Measurements from ENCODE around the gene C9orf43.
"Not testable (repeated sequence)": the region's sequence is repeated elsewhere in the genome, so short reads cannot be mapped to it uniquely, and the experiment has no call there.

C9orf43 gene

DNA sequence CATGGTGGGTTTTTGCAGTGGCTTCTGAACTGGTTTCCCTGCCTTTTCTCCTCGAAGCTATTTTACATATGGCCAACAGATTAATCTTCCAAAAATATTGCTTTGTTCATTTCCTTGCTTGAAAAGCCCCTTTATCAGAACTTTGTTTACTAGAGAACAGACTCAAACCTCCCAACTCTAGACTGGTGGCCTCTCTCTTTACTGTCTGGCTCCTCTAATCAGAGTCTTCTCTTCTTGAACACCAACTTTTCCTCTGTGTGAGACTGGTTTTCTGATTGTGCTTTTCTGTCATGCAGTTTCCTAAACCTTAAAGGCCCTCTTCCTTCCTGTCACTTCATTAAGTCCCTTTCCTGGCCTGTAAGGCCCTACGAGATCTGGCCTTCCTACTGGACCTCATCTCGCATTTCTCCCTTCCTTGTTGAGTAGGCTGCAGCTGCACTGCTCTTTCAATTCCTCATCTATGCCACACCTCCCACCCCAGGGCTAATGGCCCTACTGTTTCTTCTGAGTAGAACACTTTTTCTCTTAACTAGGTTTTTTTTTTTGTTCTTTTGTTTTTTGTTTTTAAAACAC lies 5.7 kb downstream of the C9orf43 start:
- DNase-seq (ENCODE audit: low read depth, low spot score) = no peak

DNA sequence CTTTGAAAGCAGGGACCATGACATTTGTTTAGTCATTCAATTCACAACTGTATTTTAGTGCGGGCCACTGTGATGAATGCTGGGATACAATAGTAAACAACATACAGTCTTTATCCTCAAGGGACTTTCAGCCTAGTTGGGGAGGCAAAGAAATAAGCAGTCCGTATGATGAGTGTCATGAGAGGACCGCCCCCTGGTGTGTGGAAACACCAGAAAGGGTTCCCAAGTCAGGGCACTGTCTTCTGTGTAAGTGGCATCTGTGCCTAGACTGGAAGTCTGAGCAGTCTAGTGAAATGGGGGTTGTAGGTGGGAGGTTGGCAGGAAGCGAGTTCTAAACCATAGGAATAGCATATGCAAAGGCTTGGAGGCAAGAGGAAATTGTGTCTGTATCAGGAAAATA lies 6.8 kb downstream of the C9orf43 start:
- no peak for DNase-seq (ENCODE audit: low read depth, low spot score)

DNA sequence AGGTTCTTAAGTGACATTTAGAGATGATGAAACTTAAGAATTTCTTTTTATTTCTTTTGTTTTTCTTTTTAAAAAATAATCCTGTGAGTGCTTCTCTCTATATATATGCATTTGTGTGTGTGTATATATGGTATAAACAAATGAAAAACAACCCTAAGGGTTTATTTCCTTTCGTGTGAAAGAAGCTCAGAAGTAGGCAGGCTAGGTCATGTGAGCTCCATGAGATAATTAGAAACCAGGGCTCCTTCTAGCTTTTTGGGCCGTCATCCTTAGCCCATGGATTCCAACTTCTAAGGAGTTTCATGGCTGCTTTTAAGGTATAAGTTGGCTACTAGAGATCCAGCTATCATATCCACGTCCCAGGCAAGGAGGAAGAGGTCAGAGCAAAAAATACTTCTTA lies 11.2 kb downstream of the C9orf43 start:
- DNase-seq (ENCODE audit: low read depth, low spot score) = no peak

- no peak for DNase-seq (ENCODE audit: low read depth, low spot score)
These were observed 14.5 kb downstream of the C9orf43 start for GRCh38 chr9:113425072-113425471.

GRCh38 chr9:113426701-113427100 lies 16.2 kb downstream of the C9orf43 start:
- DNase-seq (ENCODE audit: low read depth, low spot score) = no peak

DNA sequence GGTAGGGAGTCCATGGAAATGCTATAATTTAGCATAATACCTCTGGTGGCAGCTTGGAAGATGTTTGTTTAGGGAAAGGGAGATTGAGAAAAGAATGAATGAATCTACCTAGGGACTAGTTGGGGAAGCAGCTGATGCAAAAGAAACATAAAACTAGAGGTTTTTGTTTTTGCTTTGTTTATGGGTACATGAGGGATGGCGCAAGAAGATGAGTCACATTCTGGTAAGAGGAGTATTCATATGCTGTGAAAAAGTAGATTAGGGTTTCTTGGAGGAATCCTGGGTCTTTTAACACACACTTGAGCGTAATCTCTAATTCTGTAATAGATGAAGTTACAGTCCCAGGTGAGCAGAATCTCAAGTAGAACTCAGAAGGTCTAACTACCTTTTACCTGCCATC lies 17.1 kb downstream of the C9orf43 start:
- no peak for DNase-seq (ENCODE audit: low read depth, low spot score)

DNA sequence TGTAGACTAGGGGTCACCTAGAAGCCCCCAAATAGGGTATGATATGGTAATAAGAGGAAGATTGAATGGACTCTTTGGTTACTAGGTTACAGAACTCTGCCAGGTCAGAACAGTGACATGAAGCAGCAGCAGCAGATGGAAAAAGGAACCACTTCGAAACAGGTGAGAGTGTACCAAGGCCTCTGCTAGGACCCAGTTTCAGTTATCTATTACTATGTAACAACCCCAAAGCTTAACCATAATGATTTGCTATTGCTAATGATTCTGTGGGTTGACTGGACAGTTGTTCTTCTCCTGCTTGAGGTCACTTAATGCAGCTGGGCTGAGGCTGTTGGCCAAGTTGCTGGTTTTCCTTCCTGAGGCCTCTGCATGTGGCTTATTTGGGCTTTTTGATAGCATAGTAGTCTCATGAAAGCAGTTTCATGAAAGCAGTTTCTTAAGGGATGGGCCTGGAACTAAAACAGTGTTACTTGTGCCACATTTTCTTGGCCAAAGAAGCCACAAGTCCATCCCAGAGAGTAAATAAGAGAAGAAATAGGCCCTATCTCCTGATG lies 17.6 kb downstream of the C9orf43 start:
- no peak for DNase-seq (ENCODE audit: low read depth, low spot score)

- no peak for DNase-seq (ENCODE audit: low read depth, low spot score)
These were observed 20.6 kb downstream of the C9orf43 start for GRCh38 chr9:113431191-113431590.

DNA sequence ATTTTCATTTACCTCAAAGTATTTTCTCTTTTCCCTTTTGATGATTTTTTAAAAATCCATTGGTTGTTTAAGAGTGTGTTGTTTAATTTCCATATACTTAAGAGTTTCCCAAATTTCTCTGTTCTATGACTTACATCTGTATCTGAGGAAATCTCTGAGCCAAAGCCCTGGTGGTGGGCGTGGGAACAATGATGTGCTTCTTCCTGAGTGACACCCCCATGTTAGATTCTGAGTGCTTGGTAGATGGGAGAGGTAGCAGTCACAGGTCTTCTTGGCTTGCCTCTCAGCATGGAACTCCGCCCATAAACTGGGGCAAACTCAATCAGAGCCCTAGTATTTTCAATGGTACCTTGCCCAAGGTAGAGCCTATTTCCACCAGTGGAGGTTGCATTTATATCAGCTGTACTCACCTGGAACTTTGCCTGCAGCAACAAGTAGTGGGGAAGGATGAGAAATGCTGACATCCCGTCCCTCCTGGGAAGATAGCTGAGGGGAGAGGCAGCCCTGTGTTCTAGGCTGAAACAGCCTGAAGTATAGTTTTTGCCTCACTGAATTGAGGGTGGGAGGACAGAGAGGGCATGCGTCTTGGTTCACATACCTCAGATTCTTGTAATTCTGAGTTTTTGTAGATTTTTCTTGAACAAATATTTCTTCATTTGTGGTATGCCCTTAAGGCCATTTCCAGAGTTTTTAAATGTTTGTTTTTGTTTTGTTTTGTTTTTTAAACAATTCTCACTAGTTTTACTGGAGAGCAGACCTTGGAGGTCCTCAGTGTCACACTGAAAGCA lies 26.4 kb downstream of the C9orf43 start:
- no peak for DNase-seq (ENCODE audit: low read depth, low spot score)

DNA sequence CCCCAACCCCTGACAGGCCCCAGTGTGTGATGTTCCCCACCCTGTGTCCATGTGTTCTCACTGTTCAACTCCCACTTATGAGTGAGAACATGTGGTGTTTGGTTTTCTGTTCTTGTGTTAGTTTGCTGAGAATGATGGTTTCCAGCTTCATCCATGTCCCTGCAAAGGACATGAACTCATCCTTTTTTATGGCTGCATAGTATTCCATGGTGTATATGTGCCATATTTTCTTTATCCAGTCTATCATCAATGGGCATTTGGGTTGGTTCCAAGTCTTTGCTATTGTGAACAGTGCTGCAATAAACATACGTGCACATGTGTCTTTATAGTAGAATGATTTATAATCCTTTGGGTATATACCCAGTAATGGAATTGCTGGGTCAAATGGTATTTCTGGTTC lies 27.2 kb downstream of the C9orf43 start:
- DNase-seq (ENCODE audit: low read depth, low spot score) = not testable (repeated sequence)

DNA sequence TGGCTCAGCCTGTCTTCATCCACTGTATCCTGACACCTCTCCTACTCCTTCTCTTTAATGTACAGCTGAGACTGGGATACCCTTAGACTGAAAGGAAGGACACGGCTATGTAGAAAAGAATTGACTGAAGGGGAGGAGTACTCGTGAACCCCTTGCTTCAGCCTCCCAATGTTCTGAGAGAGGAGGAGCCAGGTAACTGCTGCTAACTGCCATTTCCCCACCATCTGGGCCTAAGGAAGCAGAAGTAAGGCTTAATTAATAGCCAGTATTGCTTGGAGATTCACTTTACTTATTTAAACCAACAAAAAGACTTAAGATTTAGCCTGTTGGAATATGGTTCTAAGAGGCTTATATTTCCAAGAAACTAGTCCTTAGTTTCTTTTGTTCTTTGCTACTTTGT lies 34.2 kb downstream of the C9orf43 start:
- no peak for DNase-seq (ENCODE audit: low read depth, low spot score)

DNA sequence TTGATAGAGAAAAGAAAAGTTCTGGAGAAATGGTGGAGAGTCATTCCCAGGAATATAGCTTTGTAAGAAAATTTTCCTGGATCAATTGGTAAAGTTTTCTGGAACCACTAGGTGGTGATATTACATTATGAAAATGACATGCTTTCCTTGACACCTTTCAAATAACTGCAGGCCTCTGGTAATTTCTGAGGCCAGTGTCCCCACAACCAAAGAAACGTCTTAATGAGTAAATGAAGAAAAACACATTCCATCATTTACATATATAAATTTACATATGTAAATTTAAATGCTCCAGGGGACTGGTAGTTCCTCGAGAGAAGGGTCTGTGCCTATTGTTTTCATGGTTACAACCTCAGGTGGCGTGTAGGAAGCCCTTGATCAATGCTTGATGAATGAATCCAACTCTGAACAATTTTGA lies 35.8 kb downstream of the C9orf43 start:
- DNase-seq (ENCODE audit: low read depth, low spot score) = no peak

- no peak for DNase-seq (ENCODE audit: low read depth, low spot score)
These were observed 38.8 kb downstream of the C9orf43 start for GRCh38 chr9:113449376-113449775.

DNA sequence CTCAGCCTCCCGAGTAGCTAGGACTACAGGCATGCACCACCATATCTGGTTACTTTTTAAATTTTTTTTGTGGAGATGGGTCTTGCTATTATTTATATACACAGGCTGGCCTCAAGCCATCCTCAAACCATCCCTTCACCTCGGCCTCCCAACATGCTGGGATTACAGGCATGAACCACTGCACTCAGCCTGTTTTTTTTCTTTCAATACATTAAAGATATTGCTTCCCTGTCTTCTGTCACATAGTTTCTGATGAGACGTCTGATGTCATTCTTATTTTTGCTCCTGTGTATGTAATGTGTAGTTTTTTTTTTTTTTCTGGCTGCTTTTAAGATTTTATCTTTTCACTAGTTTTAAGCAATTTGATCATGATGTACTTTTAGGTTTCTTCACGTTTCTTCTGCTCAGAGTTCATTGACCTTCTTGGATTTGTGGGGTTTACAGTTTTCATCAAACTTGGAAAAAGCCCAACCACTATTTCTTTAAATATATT lies 41.6 kb downstream of the C9orf43 start:
- no peak for DNase-seq (ENCODE audit: low read depth, low spot score)

- DNase-seq (ENCODE audit: low read depth, low spot score) = no peak
These were observed 44.6 kb downstream of the C9orf43 start for GRCh38 chr9:113454914-113455761.

DNA sequence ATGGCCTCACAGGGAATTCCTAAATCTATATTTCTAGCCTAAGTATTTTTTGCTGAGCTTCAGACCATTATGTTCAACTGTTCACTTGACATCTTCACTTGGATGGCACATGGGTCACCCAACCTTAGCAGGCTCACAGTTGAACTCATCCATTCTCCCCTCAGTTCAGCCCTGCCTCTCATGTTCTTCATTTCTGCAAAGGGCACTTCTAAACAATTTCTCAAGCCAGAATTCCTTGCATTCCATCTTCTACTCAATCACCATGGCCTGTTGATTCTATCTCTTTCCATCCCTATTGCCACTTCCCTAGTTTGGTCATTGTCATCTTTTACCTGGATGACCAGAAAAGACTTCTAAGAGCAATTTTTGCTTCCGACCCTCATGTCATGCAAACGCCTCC lies 45.7 kb downstream of the C9orf43 start:
- DNase-seq (ENCODE audit: low read depth, low spot score) = no peak

GRCh38 chr9:113461285-113461684 lies 50.7 kb downstream of the C9orf43 start:
- no peak for DNase-seq (ENCODE audit: low read depth, low spot score)

GRCh38 chr9:113461943-113462342 lies 51.4 kb downstream of the C9orf43 start:
- no peak for DNase-seq (ENCODE audit: low read depth, low spot score)

GRCh38 chr9:113462781-113463286 lies 52.3 kb downstream of the C9orf43 start:
- DNase-seq (ENCODE audit: low read depth, low spot score) = no peak

DNA sequence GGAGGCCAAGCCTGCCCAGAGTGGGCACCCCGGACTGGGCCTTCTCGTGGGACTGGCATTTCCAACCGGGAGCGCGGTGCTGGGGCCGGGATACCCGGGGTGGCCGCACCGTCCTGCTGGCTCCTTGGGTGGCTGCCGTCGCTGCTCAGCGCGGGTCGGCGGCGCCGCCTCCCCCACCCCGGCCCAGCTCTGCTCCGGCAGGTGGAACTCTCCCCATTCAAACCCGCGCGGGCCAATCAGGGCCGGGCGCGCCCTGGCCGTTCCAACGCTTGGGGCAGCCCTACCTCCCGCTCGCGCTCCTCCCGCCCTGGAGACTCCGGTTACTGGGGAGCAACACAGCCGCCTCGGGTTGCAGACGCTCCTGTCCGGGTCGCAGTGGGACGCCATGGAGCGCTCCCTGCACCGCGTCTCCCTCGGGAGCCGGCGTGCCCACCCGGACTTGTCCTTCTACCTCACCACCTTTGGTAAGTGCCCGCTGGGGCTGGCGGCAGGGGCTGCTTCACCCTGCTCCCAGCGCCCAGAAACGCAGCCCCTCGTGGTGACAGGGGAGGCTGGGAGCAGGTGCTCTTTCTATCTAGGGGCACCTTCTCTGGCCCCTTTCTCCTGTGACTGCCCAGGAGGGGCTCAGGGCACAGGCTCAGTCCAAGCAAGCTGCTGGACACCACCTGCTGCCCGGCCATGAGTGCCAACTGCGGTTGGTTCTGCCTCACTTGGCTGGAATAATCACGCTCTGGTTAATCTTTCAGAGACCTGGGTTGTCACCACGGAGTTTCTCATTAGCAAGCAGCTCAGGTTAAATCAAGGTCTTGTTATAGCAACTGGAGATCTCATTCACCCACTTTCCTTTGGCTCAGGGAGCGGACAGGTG lies 53.1 kb downstream of the C9orf43 start, which contains the start of gene RGS3:
Gene RGS3 (plus strand): TSS at position 310 of the 868 bp plus-strand sequence. CDS start 76 bp downstream, at position 386.
- no peak for DNase-seq (ENCODE audit: low read depth, low spot score)

GRCh38 chr9:113464286-113464660 lies 53.7 kb downstream of the C9orf43 start:
- DNase-seq (ENCODE audit: low read depth, low spot score) = no peak
